ENCODE data around the gene WNT8B.

WNT8B gene, protein sequence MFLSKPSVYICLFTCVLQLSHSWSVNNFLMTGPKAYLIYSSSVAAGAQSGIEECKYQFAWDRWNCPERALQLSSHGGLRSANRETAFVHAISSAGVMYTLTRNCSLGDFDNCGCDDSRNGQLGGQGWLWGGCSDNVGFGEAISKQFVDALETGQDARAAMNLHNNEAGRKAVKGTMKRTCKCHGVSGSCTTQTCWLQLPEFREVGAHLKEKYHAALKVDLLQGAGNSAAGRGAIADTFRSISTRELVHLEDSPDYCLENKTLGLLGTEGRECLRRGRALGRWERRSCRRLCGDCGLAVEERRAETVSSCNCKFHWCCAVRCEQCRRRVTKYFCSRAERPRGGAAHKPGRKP

DNA sequence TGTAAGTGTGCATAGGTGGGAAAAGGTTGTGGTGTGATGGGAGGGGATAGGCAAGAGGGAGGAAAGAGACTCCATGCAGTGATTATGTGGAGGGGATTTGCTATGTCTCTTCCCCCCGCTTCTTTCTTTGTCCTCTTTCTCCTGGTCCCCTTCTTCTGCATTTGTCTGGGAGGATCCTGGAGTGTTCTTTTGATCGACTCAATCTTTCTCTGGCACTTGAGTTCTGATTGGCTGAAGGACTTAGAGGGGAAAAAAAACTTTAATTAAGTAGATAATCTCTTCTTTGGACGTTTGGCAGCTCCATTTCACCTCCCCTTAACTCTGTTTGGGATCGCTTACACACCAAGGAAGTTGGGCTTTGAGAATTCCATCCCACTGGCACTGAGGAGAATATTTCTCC lies at the start of gene WNT8B:
TSS of gene WNT8B (plus strand) at position 301 of the 400 bp plus-strand sequence. CDS start 160 bp downstream, outside the sequence.
- DNase-seq = no peak

DNA sequence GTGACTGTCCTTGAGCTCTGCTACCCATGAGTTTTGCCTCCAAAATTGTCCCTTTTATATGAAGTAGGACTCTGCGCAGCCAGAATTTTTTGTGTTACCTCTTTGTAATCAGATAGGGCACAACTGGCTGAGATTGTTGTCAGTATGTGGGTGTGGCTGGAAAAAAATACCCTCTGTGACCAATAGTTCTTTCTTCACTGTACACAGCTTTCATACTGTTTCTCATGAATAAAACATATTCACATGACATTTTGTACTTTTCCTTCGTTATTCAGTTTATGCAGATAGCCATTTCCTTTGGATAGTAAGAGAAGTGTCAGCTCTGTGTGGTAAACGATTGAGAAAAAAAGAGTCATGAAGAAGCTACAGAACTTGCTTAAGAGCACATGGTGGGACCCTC lies 49.6 kb upstream of the WNT8B start:
- DNase-seq = no peak

GRCh38 chr10:100419911-100420449 lies 42.8 kb upstream of the WNT8B start:
- DNase-seq = no peak

- DNase-seq = no peak
These were observed 35.4 kb upstream of the WNT8B start for GRCh38 chr10:100427374-100427773.

- DNase-seq = peak; percentile 33
These were observed 29.3 kb upstream of the WNT8B start for GRCh38 chr10:100433253-100434240.

DNA sequence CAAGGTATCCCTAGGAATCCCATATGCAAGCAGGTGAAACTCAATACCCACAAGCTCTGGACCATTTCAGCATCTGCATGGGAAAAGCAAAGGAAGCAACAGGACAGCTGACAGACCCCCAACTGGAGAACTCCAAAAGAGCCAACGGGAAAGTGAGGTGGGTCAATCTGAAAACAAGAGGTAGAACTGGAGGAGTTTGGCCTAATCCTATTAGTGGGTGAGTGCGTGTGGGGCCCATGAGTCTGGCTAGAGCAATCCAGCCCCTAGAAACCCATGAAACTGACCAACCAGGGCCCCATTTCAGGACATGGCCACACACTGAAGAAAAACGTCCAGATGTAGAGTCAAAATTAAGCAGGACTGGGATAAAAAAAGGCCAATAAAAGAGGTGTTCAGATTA lies 26.6 kb upstream of the WNT8B start:
- no peak for DNase-seq

- DNase-seq = no peak
These were observed 24.0 kb upstream of the WNT8B start for GRCh38 chr10:100438674-100439315.

- no peak for DNase-seq
These were observed 20.3 kb upstream of the WNT8B start for GRCh38 chr10:100442548-100442947.

DNA sequence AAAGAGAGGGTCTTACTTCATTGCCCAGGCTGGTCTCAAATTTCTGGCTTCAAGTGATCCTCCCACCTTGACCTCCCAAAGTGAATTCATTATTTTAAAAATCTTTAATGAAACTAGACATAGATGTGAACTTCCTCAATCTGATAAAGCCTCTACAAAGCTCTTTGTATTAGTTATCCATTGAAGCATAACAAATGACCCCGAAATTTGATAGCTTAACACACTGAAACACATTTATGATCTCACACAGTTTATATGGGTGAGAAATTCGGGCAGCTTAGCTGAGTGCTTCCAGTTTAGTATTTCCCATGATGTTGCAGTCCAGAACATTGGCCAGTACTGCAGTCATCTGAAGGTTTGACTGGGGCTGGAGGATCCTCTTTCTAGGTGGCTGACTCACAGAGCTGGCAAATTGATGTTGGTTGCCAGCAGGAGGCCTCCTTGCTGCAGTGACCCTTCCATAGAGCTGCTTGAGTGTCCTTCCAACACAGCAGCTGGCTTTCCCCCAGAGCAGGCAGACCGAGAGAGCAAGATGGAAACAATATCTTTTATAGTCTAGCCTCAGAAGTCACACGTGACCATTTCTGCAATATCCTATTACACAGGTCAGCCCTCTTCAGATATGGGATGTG lies 16.6 kb upstream of the WNT8B start:
- DNase-seq = peak; percentile 11

- no peak for DNase-seq
These were observed 15.1 kb upstream of the WNT8B start for GRCh38 chr10:100447663-100448062.

- no peak for DNase-seq
These were observed 13.9 kb upstream of the WNT8B start for GRCh38 chr10:100448951-100449350.

DNA sequence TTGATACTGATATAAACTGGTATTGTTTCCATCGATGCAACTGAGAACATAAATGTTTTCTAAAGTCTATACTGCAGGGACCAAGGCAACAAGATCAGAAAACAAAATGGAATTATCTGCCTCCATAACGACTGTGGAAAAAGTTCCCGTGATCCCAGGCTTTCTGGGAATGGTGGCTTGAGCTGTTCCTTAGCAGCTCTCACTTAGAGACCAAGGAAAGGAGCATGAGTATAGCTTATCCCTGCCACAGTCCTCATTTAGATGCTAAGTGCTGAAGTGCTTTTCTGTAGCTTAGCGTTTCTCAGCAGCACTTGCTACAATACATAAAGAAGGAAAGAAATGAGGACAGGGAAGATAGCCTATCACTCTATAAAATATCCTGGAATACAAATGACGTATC lies 5.5 kb downstream of the WNT8B start:
- DNase-seq = no peak

- DNase-seq = no peak
These were observed 6.2 kb downstream of the WNT8B start for GRCh38 chr10:100468978-100469377.

- no peak for DNase-seq
These were observed 6.9 kb downstream of the WNT8B start for GRCh38 chr10:100469756-100470155.

GRCh38 chr10:100470367-100470766 lies 7.6 kb downstream of the WNT8B start:
- no peak for DNase-seq

DNA sequence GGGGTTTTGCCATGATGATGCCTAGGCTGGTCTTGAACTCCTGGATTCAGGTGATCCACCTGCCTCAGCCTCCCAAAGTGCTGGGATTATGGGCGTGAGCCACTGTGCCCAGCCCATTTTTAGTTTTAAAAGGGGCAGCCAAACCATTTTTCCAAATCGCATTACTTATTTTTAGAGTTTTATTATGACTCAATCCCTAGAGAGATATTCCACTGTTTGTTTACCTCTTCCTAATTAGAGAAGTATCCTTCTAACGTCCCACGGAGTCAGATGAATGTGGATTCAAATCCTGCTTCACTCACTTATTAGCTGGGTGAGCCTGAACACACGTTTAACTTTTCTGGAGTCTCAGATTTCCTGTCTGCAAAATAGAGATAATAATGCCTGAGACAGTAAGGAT lies 15.2 kb downstream of the WNT8B start:
- no peak for DNase-seq

GRCh38 chr10:100479037-100479436 lies 16.2 kb downstream of the WNT8B start:
- DNase-seq = no peak

GRCh38 chr10:100480002-100480401 lies 17.2 kb downstream of the WNT8B start:
- DNase-seq = no peak

GRCh38 chr10:100481462-100482081 lies 18.8 kb downstream of the WNT8B start:
- DNase-seq = peak; percentile 45

GRCh38 chr10:100482181-100482833 lies 19.5 kb downstream of the WNT8B start:
- DNase-seq = no peak

- DNase-seq = no peak
These were observed 20.0 kb downstream of the WNT8B start for GRCh38 chr10:100482834-100483185.

All from NCI-H524 treated with DMSO at 0.1 percent for 48 hours (cell line).